ENCODE results near the gene KLHDC7A.

KLHDC7A gene

DNA sequence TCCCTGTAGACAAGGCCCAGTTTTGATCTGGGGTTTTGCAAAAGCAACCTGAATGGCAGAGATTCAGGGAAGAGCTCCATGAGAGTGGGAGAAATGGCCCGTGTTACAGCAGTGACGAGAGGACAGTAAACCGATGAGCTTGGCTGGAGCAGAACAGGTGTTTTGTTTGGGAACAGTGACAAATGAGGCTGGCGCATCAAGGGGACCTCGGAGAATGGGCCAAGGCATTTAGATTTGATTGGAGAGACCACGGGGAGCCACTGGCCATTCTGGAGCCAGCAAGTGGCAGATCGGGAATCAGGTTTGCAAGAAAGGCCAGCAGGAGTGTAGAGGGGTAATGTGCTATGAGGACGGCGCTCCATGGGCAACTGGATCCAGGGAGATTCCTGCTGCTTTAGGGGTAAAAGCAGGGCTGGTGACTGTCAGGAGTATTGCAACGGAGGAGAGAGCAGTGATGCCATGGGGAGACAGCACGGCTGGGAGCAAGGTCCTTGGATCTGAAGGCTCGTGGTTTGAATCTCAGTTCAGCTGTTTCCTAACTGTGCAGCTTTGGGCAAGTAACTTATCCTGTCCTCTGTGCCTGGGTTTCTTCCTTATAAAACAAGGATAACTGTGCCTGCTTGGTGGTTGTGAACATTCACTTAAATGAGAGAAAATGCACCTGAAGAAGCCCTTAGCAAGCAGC lies 9.9 kb upstream of the KLHDC7A start:
- DNase-seq (ENCODE audit: low read depth in 2 of 2, low spot score in 1 of 2), result no peak

DNA sequence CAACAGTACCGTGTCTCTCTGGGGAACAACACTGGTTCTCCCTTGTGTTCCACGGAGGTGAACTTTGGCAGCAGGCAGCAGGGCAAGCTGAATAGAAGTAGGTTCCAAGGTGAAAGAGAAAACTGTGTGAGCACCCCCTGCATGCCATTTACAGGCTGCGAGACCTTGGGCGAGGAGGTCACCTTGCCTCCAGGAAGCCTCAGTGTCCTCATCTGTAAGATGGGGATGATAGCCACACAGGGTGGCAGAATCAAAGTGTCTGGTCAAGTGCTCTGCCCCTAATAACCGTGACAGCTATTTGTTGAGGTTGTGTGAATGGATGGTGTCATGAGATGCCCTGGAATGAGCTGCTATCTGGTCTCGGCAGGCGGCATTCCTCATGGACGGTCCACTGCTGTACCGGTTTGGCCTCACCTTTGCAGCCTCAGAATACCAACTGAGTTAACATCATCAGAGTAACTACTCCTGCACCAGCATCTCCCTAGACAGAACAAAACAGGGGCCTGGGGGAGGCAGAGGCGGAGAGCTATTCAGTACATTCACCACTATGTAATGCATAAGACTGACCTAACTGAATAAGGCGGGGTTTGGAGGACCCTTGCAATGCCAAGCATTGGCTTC lies 7.4 kb upstream of the KLHDC7A start:
- no peak for DNase-seq (ENCODE audit: low read depth in 2 of 2, low spot score in 1 of 2)

DNA sequence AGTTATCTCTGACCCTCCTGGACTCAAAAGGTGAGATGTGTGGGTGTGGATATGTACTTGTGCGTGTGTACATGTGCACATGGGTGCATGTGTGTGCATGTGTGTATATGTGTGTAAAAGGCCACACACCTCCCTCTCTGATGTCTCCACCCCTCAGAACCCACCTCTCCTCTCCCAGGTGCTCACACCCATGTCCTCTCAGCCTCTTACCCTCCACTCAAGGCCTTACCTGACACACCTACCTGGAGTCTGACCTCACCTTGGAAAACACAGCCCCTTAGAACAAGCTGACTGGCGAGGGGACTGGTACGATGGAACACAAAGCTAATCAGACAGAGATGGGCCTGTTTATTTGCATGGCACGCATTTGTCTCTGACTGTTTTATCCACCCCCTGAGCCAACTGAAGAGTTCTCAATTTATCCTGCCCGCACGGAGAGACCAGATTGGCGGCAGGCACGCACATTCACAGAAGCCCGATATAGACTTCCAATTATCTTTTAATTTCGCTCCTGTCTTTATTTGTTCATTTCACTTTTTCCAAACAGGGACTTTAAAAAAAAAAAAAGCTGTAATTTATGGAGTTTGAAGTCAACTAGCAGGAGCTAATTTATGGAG lies 6.1 kb upstream of the KLHDC7A start:
- DNase-seq (ENCODE audit: low read depth in 2 of 2, low spot score in 1 of 2), result no peak

DNA sequence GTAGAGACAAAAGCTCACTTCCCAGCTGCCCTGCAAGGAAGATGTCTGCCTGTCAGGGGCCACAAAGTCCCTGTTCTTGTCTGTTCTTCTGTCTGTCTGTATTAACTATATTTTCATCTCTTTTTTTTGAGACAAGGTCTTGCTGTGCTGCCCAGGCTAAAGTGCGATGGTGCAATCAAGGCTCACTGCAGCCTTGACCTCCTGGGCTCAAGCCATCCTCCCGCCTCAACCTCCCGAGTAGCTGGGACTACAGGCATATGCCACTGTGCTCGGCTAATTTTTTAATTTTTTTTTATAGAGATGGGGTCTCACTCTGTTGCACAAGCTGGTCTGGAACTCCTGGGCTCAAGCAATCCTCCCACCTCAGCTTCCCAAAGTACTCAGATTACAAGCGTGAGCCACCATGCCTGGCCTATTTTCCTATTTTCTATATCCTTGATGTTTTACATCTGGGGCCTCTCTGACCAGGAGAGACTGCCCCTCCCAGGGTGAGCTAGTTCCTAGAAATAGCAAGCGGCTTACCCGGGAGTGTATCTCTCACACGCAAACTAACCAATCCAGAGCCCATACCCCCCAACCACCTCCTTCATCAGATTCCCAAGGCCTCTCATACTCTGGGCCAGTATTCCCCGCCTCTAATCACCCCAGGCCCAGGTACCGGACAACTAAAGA lies 5.4 kb upstream of the KLHDC7A start:
- DNase-seq (ENCODE audit: low read depth in 2 of 2, low spot score in 1 of 2), result no peak

DNA sequence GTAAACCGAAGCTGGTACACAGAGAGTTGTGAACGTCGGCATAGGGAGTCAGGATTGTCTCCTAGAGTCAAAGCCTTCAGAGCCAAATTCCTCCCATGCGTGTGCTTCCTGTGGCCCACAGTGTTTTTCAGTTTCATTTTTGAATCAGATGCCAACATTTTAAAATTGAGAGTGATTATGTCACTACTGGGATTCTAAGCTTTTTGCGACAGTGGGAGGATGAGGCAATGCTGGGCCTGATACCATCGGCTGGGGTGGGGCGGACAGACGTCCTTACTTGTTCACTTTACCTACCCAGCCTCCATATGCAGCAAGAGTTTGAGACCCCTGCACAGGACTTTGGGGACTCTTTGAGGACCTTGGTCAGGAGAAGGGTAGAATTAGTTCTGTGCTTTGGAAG lies 1.3 kb upstream of the KLHDC7A start:
- DNase-seq (ENCODE audit: low read depth in 2 of 2, low spot score in 1 of 2), result no peak

DNA sequence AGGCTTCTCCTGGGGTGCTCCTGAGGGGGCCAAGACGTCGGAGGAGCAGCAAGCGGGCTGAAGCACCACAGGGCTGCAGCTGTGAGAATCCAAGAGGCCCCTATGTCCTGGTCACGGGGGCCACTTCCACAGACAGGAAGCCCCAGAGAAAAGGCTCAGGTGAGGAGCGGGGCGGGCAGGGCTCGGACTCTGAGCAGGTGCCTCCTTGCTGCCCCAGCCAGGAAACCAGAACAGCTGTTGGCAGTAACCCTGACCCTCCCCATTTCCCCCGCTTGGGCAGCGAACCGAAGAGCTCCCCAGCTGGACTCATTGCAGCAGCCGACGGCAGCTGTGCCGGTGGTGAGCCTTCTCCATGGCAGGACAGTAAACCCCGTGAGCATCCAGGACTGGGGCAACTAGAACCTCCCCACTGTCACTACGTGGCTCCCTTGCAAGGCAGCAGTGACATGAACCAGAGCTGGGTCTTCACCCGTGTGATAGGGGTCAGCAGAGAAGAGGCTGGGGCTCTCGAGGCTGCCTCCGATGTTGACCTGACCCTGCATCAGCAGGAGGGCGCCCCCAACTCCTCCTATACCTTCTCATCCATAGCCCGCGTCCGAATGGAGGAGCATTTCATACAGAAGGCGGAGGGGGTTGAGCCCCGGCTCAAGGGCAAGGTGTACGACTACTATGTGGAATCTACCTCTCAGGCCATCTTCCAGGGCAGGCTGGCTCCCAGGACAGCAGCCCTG lies 625 bp downstream of the KLHDC7A start:
- DNase-seq (ENCODE audit: low read depth in 2 of 2, low spot score in 1 of 2), result no peak

DNA sequence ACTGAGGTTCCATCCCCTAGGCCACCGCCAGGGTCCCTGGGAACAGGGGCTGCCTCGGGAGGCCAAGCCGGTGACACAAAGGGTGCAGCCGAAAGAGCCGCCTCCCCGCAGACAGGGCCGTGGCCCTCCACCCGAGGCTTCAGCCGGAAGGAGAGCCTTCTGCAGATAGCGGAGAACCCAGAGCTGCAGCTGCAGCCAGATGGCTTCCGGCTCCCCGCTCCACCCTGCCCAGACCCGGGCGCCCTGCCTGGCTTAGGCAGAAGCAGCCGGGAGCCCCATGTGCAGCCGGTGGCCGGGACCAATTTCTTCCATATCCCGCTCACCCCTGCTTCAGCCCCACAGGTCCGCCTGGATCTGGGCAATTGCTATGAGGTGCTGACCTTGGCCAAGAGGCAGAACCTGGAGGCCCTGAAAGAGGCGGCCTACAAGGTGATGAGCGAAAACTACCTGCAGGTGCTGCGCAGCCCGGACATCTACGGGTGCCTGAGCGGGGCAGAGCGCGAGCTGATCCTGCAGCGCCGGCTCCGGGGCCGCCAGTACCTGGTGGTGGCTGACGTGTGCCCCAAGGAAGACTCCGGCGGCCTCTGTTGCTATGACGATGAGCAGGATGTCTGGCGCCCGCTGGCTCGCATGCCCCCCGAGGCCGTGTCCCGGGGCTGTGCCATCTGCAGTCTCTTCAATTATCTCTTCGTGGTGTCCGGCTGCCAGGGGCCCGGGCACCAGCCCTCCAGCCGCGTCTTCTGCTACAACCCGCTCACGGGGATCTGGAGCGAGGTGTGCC lies 1.4 kb downstream of the KLHDC7A start:
- DNase-seq (ENCODE audit: low read depth in 2 of 2, low spot score in 1 of 2), result no peak

DNA sequence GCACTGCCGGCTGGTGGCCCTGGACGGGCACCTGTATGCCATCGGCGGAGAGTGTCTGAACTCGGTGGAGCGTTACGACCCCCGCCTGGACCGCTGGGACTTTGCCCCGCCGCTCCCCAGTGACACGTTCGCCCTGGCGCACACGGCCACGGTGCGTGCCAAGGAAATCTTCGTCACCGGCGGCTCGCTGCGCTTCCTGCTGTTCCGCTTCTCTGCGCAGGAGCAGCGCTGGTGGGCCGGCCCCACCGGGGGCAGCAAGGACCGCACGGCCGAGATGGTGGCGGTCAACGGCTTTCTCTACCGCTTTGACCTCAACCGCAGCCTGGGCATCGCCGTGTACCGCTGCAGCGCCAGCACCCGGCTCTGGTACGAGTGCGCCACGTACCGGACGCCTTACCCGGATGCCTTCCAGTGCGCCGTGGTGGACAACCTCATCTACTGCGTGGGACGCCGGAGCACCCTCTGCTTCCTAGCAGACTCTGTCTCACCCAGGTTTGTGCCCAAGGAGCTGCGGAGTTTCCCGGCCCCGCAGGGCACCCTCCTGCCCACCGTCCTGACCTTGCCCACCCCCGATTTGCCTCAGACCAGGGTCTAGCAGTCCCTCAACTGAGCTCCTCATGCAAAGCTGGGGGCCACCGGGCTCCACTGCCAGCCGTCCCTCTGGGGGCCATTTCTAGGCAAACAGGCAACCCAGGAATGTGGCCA lies 2.1 kb downstream of the KLHDC7A start:
- DNase-seq (ENCODE audit: low read depth in 2 of 2, low spot score in 1 of 2), result no peak

DNA sequence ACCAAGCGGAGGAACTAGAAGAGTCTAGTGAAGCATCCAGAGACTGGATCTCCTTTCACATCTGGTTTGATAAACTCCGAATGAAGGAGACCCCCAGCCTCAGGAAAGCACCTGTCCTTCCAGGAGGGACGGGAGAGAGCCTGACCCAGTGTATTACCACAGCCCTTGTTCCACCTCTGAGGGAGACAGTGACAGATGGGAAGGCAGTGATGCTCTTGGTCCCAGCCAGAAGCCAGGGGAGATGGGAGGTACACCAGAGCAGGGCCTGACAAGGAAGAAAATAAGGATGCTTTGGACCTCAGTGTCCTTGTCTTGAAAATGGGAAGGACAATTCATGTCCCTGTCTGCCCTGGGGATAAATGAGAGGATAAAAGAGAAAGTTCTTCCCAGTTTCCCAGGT lies 3.5 kb downstream of the KLHDC7A start:
- DNase-seq (ENCODE audit: low read depth in 2 of 2, low spot score in 1 of 2), result no peak

DNA sequence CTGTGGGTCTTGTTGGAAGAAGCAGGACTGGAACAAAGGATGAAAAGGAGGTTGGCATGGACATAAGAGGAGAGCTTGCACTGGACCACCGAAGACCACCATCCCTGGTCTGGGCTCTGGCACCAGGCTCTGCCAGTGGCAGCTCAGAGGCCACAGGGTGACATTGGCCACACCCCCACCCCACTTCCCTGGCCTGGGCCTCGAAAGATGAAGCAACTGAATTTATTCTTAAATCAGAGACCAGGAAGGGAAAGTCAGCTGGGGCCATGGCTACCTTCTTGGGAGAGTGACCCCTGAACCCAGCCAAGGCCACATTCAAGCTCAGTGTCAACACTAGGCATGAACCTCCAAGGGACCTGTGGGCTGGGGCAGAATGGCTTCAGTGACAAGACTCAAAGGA lies 4.0 kb downstream of the KLHDC7A start:
- DNase-seq (ENCODE audit: low read depth in 2 of 2, low spot score in 1 of 2), result no peak

DNA sequence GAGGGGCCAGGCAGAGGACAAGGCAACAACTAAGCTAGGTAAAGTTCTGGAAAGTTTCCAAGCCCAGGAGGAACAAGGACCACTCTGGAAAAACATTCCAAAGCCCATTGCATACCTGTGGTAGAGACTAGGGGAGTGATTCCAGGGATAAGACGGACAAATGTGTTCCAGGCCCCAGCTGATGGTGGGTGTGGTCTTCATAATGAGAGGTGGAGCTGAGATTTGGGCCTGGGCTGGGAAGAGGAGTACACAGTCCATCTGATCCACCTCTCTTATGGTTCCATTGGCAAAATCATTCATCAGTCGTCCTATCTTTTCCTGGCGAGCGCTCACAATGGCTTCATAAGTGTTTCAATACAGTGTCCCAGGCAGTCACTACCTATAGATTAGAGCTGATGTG lies 4.5 kb downstream of the KLHDC7A start:
- DNase-seq (ENCODE audit: low read depth in 2 of 2, low spot score in 1 of 2), result no peak

DNA sequence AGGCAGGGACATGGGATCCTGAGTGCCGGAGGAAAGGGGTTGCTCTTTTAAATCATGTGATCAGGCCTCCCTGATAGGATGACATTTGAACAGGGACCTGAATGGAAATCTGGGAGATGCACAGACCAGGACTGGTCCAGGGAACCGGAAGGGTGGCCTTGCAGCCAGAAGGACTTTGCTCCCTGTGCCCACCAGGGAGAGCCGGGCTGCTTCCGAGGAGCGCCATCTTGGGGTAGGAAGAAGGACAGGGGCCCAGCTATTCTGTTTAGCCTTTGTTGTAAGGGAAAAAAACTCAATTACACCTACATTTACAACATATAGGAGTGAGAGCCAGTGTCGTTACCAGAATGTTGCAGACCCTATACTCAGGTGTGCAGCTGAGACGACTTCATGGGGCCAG lies 5.5 kb downstream of the KLHDC7A start:
- DNase-seq (ENCODE audit: low read depth in 2 of 2, low spot score in 1 of 2), result no peak

DNA sequence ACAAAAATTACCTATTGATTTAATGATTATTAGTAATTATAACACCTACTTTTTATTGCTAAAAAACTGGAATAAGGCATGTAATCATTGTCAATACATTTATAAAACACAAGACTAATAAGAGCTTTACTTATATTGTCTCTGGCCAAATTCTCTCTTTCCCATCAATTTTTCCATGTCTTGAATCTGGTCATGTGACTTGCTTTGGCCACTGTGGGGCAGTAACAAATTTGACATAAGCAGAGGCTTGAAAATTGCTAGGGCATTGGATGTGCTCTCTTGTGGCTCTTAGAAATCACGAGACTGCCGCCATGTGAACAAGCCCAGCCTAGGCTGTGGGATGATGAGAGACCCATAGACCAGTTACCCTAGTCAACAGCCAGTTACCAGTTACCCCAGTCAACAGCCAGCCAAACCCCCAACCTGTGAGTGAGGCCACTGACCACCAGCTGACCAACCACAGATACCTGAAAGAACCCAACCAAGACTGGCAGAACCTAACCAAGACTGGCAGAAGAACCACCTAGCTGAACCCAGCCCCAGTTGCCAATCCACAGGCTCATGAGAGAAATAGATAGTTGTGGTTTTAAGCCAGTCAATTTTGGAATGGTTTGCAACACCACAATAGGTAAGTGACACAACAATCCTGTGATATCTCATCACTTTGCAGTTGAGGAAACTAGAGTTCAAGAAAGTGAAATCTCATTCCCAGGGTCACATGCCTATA lies 8.8 kb downstream of the KLHDC7A start:
- DNase-seq (ENCODE audit: low read depth in 2 of 2, low spot score in 1 of 2), result no peak

DNA sequence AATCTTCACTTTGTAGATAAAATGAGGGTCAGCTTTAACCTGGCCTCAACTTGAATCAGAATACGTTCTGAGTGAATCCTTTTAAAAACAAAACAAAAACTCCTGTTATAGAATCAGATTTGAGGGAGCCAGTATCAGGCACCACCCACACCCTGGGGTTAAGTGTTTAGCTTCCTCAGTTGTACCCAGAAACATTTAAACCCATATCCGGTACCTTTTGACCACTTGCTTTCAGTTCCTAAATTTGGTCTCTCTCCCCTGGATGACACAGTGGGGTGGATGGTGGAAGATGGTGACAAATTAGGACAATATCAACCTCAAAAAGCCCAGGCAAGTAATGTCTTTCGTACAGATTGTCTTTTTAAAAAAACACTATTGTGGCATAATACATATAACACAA lies 10.4 kb downstream of the KLHDC7A start:
- no peak for DNase-seq (ENCODE audit: low read depth in 2 of 2, low spot score in 1 of 2)

DNA sequence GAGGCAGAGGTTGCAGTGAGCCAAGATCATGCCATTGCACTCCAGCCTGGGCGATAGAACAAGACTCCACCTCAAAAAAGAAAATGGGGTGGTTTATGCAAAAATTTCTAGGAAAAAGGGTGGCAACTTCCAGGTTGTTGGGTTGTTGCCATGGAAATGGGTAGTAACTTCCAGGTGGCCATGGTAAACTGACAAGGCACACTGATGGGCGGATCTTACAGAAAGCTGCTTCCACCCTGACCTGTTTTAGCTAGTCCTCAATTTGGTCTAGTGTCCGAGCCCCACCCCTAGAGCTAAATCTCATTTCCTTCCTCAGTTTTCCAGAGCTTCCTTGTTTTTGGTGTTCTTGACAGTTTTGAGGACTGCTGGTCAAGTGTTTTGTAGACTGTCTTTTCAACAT lies 13.6 kb downstream of the KLHDC7A start:
- no peak for DNase-seq (ENCODE audit: low read depth in 2 of 2, low spot score in 1 of 2)

DNA sequence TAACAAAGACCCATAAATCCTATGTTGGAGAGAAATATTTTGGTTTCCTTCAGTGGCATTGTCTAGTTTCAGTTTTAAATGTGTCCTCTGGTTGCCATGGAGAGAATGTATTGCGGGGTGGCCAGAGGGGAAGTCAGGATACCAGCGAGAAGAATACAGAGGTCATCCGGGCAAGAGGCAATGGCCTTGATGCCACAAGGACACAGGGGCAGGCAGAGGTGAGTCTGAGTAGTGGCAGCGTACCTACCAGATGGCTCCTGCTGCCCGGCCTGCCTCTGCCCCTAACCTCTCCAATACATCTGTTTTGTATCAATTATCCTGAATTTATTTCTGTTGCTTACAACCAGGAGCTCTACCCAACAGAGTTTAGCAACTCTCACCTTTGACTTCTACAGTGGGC lies 14.9 kb downstream of the KLHDC7A start:
- no peak for DNase-seq (ENCODE audit: low read depth in 2 of 2, low spot score in 1 of 2)

DNA sequence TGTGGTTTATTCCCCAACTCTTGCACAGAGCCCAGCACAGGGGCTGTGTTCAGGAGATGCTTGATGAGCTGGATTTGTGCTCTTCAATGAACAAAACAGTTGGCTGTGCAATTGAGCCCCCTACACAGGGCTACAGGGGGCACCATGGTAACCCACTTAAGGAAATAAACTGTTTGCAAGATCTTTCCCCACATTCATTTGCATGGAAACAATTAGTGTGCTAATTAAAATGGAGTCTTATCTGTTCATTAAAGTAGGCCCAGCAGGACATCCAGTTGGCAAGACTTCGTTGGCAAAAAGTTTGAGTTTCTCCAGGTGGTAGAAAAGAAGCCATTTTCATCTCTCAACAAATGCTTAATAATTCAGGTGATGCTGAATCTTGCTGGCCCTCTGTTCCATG lies 15.3 kb downstream of the KLHDC7A start:
- DNase-seq (ENCODE audit: low read depth in 2 of 2, low spot score in 1 of 2), result no peak

DNA sequence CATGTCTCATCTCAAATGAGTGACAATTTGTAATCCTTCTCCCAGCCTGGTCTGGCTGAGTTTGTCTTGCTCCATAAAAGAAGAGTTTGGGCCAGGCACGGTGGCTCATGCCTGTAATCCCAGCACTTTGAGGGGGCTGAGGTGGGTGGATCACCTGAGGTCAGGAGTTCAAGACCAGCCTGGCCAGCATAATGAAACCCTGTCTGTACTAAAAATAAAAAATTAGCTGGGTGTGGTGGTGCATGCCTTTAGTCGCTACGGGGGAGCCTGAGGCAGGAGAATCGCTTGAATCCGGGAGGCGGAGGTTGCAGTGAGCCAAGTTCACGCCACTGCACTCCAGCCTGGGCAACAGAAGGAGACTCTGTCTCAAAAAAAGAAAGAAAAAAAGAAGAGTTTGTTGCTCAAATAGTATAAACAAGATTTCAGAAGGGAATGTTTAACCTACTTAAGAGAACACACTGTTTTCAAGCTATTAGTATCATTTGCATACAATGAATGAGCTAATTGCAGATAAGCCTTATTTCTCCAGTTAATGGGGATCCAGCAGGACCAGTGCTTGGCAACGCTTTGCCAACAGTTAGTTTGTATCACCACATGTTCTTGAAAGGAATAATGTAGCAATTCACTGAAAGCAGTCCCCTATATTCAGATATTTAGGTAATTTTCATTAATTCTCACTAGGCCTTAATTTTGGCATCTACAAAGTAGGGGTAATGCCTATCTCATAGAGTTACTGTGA lies 15.9 kb downstream of the KLHDC7A start:
- no peak for DNase-seq (ENCODE audit: low read depth in 2 of 2, low spot score in 1 of 2)

DNA sequence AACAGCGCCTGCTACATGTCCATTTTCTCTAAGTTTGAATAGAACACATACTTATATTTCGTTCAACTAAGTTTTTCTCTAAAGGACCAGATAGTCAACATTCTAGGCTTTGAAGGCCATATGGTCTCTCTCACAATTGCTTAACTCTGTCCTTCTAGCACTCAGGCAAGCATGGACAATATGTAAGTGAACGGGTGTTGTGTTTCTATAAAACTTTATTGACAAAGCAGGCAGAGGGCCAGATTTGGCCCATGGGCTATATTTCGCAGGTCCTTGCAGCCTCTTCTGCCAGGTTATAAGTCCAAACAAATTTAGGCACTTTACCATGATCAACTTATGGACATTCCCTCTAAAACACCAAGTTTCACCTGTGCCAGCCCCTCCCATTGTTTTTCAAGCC lies 21.1 kb downstream of the KLHDC7A start:
- DNase-seq (ENCODE audit: low read depth in 2 of 2, low spot score in 1 of 2), result no peak

All from stimulated activated CD8-positive, alpha-beta memory T cell treated with anti-CD3 and anti-CD28 coated beads, Interleukin-4, amount 100 ng/mL, for 4 hours (primary cell).